Omental fat pad (tissue), 4 donors: Measurements from ENCODE around the gene TPX2. TPM values are rescaled to one million over a fixed set of nuclear protein-coding genes. Genes with fewer than 3 reads are reported as not detected.
A peak's percentile ranks its signal among the peaks of the same experiment; 100 is the strongest.

ENCODE experiments used
- ATAC-seq: fragments of 150-250 bp; one replicate; pipeline ENCODE4 v1.9.1; 2016; ENCODE audit warnings: mild to moderate bottlenecking, moderate library complexity; ENCODE audit not compliant: low FRiP score
- DNase-seq: peaks from one replicate; pipeline ENCODE4 v3.0.0-alpha.2; 2019; ENCODE audit warnings: low spot score
- small RNA-seq: library from RNA; depleted of rRNA; stranded (forward); fragments of <200 nt; gene quantifications from one replicate; pipeline ENCODE3, GENCODE V24; 2016
- total RNA-seq, 4 donors: library from RNA; depleted of rRNA; stranded (reverse); fragments of >200 nt; gene quantifications; one replicate each; pipeline ENCODE4 v1.1.0, GENCODE V29; 2016
- TF ChIP-seq, protein P1 (sequence below), 3 donors: fragments of 450-650 bp; IDR thresholded peaks; one replicate each; pipeline ENCODE4 v1.5.1; 2016 to 2017; ENCODE audit warnings: antibody characterized with exemption in 3 of 3, mild to moderate bottlenecking in 3 of 3, moderate library complexity in 2 of 3

TPX2 gene
- total RNA-seq, 4 donors from 2014 or later: 0.82 to 4.8 (median 0.97) TPM

DNA sequence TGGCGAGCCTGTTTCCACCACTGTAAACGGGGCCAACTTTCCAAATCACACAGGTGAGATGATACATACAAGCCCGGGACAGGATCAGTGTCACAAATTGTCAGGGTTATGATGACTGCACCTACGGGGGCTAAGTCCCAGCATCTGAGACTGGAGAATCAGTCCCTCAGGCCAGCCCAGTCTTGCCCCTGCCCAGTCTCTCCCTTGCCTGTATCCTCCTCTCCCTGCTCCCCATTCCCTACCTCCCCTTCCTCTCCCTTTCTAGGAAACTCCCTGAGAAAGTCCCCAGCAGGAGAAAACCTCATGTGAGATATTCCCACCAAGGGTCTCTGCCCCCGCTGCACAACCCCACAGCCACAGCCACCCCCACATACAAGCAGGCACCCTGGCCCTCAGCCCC lies 104.8 kb downstream of the TPX2 start:
- ATAC-seq: no peak
- TF ChIP-seq, protein P1, sequence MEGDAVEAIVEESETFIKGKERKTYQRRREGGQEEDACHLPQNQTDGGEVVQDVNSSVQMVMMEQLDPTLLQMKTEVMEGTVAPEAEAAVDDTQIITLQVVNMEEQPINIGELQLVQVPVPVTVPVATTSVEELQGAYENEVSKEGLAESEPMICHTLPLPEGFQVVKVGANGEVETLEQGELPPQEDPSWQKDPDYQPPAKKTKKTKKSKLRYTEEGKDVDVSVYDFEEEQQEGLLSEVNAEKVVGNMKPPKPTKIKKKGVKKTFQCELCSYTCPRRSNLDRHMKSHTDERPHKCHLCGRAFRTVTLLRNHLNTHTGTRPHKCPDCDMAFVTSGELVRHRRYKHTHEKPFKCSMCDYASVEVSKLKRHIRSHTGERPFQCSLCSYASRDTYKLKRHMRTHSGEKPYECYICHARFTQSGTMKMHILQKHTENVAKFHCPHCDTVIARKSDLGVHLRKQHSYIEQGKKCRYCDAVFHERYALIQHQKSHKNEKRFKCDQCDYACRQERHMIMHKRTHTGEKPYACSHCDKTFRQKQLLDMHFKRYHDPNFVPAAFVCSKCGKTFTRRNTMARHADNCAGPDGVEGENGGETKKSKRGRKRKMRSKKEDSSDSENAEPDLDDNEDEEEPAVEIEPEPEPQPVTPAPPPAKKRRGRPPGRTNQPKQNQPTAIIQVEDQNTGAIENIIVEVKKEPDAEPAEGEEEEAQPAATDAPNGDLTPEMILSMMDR (IDR thresholded peaks at IDR 0.05): no peak
- no peak for DNase-seq

GRCh38 chr20:31844737-31845299 lies 105.7 kb downstream of the TPX2 start:
- no peak for DNase-seq
- TF ChIP-seq, protein P1 (IDR thresholded peaks at IDR 0.05): no peak
- ATAC-seq: no peak

DNA sequence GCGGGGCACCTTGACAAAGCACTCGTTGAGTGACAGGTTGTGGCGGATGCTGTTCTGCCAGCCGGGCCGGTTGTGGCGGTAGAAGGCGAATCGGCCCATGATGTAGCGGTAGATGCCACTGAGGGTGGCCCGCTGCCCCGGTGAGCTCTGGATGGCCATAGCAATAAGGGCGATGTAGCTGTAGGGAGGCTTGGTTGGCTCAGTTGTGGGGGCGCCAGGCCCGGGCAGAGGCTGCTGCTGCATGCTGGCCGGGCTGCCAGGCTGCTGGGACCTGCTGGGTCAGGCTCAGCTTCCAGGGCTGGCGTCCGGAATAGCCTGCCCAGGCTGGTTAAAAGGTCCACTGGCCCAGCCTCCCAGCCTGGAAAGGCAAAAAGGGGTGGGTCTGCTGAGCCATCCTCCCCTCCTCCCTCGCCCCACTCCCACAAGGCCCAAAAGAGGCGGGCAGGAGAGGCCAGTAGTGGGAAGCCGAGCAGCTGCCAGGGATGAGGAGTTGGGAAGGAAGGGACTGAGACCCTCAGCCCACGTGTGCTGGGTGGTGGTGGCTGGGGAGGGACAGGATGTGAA lies 106.3 kb downstream of the TPX2 start, which contains the start of gene FOXS1:
Gene FOXS1, minus strand, starts transcription at position 305 of the 564 bp plus-strand sequence. Its CDS starts 62 bp downstream, at position 243.
- peak; percentile 19 for ATAC-seq
- no peak for DNase-seq
- TF ChIP-seq, protein P1 (IDR thresholded peaks at IDR 0.05): no peak

GRCh38 chr20:31846793-31847138 lies 107.7 kb downstream of the TPX2 start:
- TF ChIP-seq, protein P1 (IDR thresholded peaks at IDR 0.05): no peak
- DNase-seq: no peak
- no peak for ATAC-seq

GRCh38 chr20:31848088-31848999 lies 109.3 kb downstream of the TPX2 start:
- no peak for DNase-seq
- TF ChIP-seq, protein P1 (IDR thresholded peaks at IDR 0.05): no peak
- no peak for ATAC-seq

DNA sequence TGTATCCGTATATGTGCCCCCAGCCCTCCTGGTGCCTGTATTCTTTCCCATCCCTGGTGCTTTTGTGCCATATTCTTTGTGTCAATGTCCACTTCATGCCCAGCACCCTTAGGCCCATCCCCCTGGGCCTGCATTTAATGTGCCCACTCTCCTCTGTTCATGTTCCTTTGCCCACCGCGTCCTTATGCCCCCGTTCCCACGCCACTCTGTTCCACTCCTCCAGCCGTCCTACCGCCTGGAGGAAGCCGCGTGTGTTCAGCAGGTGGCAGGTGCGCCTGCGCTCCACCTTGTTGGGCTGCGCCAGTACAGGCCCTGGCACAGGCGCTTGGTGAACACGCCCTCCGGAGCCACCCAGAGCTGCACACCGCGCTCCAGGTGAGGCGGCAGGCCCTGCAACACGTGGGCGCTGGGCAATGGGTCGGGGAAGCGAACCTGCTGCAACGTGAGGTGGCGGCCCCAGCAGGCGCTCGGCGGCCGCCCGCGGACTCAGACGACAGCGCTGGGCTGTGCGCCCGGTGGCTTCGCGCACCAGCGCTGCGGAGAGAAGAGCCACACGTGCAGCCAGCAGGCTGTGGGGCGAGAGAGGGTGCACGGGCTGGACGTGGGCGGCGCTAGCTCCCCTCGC lies 110.3 kb downstream of the TPX2 start:
- ATAC-seq (no peak), DNase-seq (no peak)
- TF ChIP-seq, protein P1 (IDR thresholded peaks at IDR 0.05): no peak

Small RNAs within 50 kb of the gene (small RNA-seq; reads per million reads assigned to genes)
- not detected for gene AL160175.1

Other genes starting within 250 kb of the TPX2 start
- gene HM13, start 224.8 kb upstream of the TPX2 start, total RNA-seq: 100 to 1,000 TPM in 1 of 4 donors, 10 to 100 TPM in 3; 59.7 to 113 (median 83.4) TPM
- gene ID1, start 134.0 kb upstream of the TPX2 start, total RNA-seq: 100 to 1,000 TPM; 437 to 878 (median 612) TPM
- 10 to 100 TPM in 1 of 4 donors, 1 to 10 TPM in 2, not detected in 1; 1.0 to 17.0 (median 1.8) TPM for gene COX4I2, start 101.4 kb upstream of the TPX2 start, total RNA-seq
- gene BCL2L1, start 16.4 kb upstream of the TPX2 start, total RNA-seq: 100 to 1,000 TPM in 2 of 4 donors, 10 to 100 TPM in 2; 65.0 to 140 (median 112) TPM
- under 1 TPM in 1 of 4 donors, not detected in 3; 0.12 TPM for gene MYLK2, start 80.1 kb downstream of the TPX2 start, total RNA-seq
- 1 to 10 TPM in 1 of 4 donors, under 1 TPM in 2, not detected in 1; 0.48 to 1.3 (median 0.63) TPM for gene FOXS1, start 106.3 kb downstream of the TPX2 start, total RNA-seq
- 1 to 10 TPM in 1 of 4 donors, under 1 TPM in 2, not detected in 1; 0.84 to 3.7 (median 0.96) TPM for gene DUSP15, start 131.2 kb downstream of the TPX2 start, total RNA-seq
- 1 to 10 TPM in 1 of 4 donors, under 1 TPM in 3; 0.24 to 1.4 (median 0.28) TPM for gene TTLL9, start 131.3 kb downstream of the TPX2 start, total RNA-seq
- 1 to 10 TPM; 6.7 to 9.2 (median 7.4) TPM for gene PDRG1, start 212.8 kb downstream of the TPX2 start, total RNA-seq
- gene XKR7, start 228.9 kb downstream of the TPX2 start, total RNA-seq: not detected